HEK293T (cell line): Measurements from ENCODE around the gene MDH1.

Experiments used
- BHLHE40 ChIP-seq: fragments of 450-650 bp; IDR thresholded peaks from 2 replicates; pipeline ENCODE4 v1.6.1; 2016; ENCODE audit warnings: mild to moderate bottlenecking, moderate library complexity, borderline replicate concordance
- FOXK2 ChIP-seq: fragments of 450-650 bp; IDR thresholded peaks from 2 replicates; pipeline ENCODE4 v1.6.1; 2016; ENCODE audit warnings: mild to moderate bottlenecking
- FOXM1 ChIP-seq: fragments of 450-650 bp; IDR thresholded peaks from 2 replicates; pipeline ENCODE4 v1.6.1; 2017; ENCODE audit warnings: mild to moderate bottlenecking, borderline replicate concordance
- L3MBTL2 ChIP-seq: fragments of 450-650 bp; conservative IDR thresholded peaks from 2 replicates; pipeline ENCODE4 v1.6.1; 2016; ENCODE audit warnings: mild to moderate bottlenecking
- LEF1 ChIP-seq: fragments of 450-650 bp; IDR thresholded peaks from 2 replicates; pipeline ENCODE4 v1.6.1; 2017; ENCODE audit warnings: mild to moderate bottlenecking, borderline replicate concordance
- SP1 ChIP-seq: fragments of 450-650 bp; IDR thresholded peaks from 2 replicates; pipeline ENCODE4 v1.6.1; 2017
- SUZ12 ChIP-seq: fragments of 450-650 bp; IDR thresholded peaks from 2 replicates; pipeline ENCODE4 v1.6.1; 2016; ENCODE audit warnings: mild to moderate bottlenecking
- TARDBP ChIP-seq: fragments of 450-650 bp; IDR thresholded peaks from 2 replicates; pipeline ENCODE4 v1.6.1; 2016

DNA sequence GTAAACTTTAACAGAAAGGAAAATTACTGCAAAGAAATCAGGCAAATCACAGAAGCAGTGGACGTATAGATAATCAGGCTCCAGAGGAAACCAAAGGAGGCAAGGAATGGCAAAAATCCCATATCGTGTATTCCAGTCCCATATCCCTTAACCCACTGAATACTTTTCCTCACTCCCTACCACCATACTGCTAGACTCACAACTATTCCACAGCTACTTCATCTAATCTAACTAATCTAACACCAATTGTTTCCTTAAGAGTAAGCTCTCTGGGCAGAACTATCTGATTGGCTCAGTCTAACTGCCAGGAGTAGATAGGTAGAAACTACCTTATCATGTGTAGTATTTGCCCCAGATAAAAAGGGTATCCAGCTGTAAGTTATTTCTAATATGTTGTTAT, 16.8 kb upstream of the MDH1 start:
- TF ChIP-seq FOXM1: no peak
- TF ChIP-seq SP1: no peak
- no peak for TF ChIP-seq BHLHE40
- TF ChIP-seq L3MBTL2: no peak
- no peak for TF ChIP-seq SUZ12
- no peak for TF ChIP-seq LEF1
- TF ChIP-seq TARDBP: no peak
- TF ChIP-seq FOXK2: no peak
